MM.1S (cell line): ENCODE results near the gene ZNF277.

Experiments used
- DNase-seq: peaks from one replicate; pipeline ENCODE4 v3.0.0-alpha.2; 2015
- H2AFZ ChIP-seq: fragments of 300-600 bp; sonication (generic); 2 replicates; pipeline ENCODE4 v1.6.0; 2016; ENCODE audit warnings: antibody characterized with exemption, low read length
- H3F3A ChIP-seq: fragments of 300-600 bp; sonication (generic); 2 replicates; pipeline ENCODE4 v1.6.1; 2016; ENCODE audit warnings: mild to moderate bottlenecking, antibody characterized with exemption, low read length, moderate library complexity, mixed read lengths; ENCODE audit not compliant: insufficient read depth
- H3K27ac ChIP-seq: fragments of 300-600 bp; sonication (generic); 2 replicates; pipeline ENCODE4 v1.5.1; 2016; ENCODE audit warnings: mild to moderate bottlenecking, low read length
- H3K27me3 ChIP-seq: fragments of 300-600 bp; sonication (generic); replicated peaks from 2 replicates; pipeline ENCODE4 v1.6.0; 2016; ENCODE audit warnings: low read length; ENCODE audit not compliant: insufficient read depth
- H3K36me3 ChIP-seq: fragments of 300-600 bp; sonication (generic); replicated peaks from 2 replicates; pipeline ENCODE4 v1.6.1; 2016; ENCODE audit warnings: mild to moderate bottlenecking, low read length, mixed read lengths; ENCODE audit not compliant: insufficient read depth
- H3K4me1 ChIP-seq: fragments of 300-600 bp; sonication (generic); 2 replicates; pipeline ENCODE4 v1.6.1; 2016; ENCODE audit warnings: low read length, mixed read lengths
- H3K4me2 ChIP-seq: fragments of 300-600 bp; sonication (generic); 2 replicates; pipeline ENCODE4 v1.6.0; 2016; ENCODE audit warnings: low read depth, low read length
- H3K4me3 ChIP-seq: fragments of 300-600 bp; sonication (generic); 2 replicates; pipeline ENCODE4 v1.5.1; 2016; ENCODE audit warnings: low read length, mixed read lengths
- H3K79me2 ChIP-seq: fragments of 300-600 bp; sonication (generic); 2 replicates; pipeline ENCODE4 v1.6.1; 2016; ENCODE audit warnings: mixed run types, low read length, mixed read lengths
- H3K9ac ChIP-seq: fragments of 300-600 bp; sonication (generic); 2 replicates; pipeline ENCODE4 v1.6.1; 2016; ENCODE audit warnings: low read length, mixed read lengths
- H3K9me2 ChIP-seq: fragments of 300-600 bp; sonication (generic); replicated peaks from 2 replicates; pipeline ENCODE4 v1.6.1; 2016; ENCODE audit warnings: mild to moderate bottlenecking, low read length, mixed read lengths; ENCODE audit not compliant: insufficient read depth
- H3K9me3 ChIP-seq: fragments of 300-600 bp; sonication (generic); replicated peaks from 2 replicates; pipeline ENCODE4 v1.6.1; 2016; ENCODE audit warnings: mild to moderate bottlenecking, low read length, mixed read lengths; ENCODE audit not compliant: insufficient read depth
- H4K20me1 ChIP-seq: fragments of 300-600 bp; sonication (generic); 2 replicates; pipeline ENCODE4 v1.6.1; 2016; ENCODE audit warnings: mild to moderate bottlenecking, low read length, moderate library complexity, mixed read lengths; ENCODE audit not compliant: insufficient read depth
- CTCF ChIP-seq: fragments of 300-600 bp; sonication (generic); IDR thresholded peaks from 2 replicates; pipeline ENCODE4 v1.5.1; 2016; ENCODE audit warnings: antibody characterized with exemption, low read length, mixed read lengths
- EZH2 ChIP-seq: fragments of 300-600 bp; sonication (generic); optimal IDR thresholded peaks from 2 replicates; pipeline ENCODE3; 2017; ENCODE audit warnings: low read depth, mild to moderate bottlenecking, antibody characterized with exemption, low read length, mixed read lengths
- EZH2phosphoT487 ChIP-seq: fragments of 300-600 bp; sonication (generic); IDR thresholded peaks from 2 replicates; pipeline ENCODE4 v1.6.1; 2018; ENCODE audit warnings: antibody characterized with exemption, low read length

The ZNF277 gene

GRCh38 chr7:112365551-112365950, 159.1 kb downstream of the ZNF277 start:
- Histone ChIP-seq H3K4me1 (no peaks in the 10 kb centered on the region), H3K27me3 (no peaks in the 10 kb centered on the region), H4K20me1 (no peaks in the 10 kb centered on the region), H3K4me3 (no peak overlapping the region), H3K9ac (no peak overlapping the region), H3K36me3 (no peaks in the 10 kb centered on the region), H3K4me2 (no peak overlapping the region), H3K9me3 (no peaks in the 10 kb centered on the region), H3F3A (no peaks in the 10 kb centered on the region), H3K79me2 (no peaks in the 10 kb centered on the region), H2AFZ (no peak overlapping the region), H3K9me2 (no peaks in the 10 kb centered on the region), H3K27ac (no peak overlapping the region)
- no peak for TF ChIP-seq EZH2phosphoT487
- TF ChIP-seq EZH2, result no peak
- TF ChIP-seq CTCF, result no peak
- DNase-seq, result no peak

GRCh38 chr7:112366886-112367285, 160.4 kb downstream of the ZNF277 start:
- Histone ChIP-seq H3K27me3 (no peaks in the 10 kb centered on the region), H3K9ac (no peak overlapping the region), H2AFZ (no peak overlapping the region), H3K4me1 (no peaks in the 10 kb centered on the region), H3K36me3 (no peaks in the 10 kb centered on the region), H3K4me2 (no peak overlapping the region), H4K20me1 (no peaks in the 10 kb centered on the region), H3K4me3 (no peak overlapping the region), H3K9me2 (no peaks in the 10 kb centered on the region), H3K9me3 (no peaks in the 10 kb centered on the region), H3K79me2 (no peaks in the 10 kb centered on the region), H3F3A (no peaks in the 10 kb centered on the region), H3K27ac (no peak overlapping the region)
- TF ChIP-seq EZH2phosphoT487, result no peak
- no peak for TF ChIP-seq EZH2
- TF ChIP-seq CTCF, result no peak
- DNase-seq, result no peak

- H3K9me3 ChIP-seq, result no peaks in the 10 kb centered on the region
- H3K4me3 ChIP-seq, result no peak overlapping the region
- no peak overlapping the region for H2AFZ ChIP-seq
- no peak overlapping the region for H3K4me2 ChIP-seq
- H3K36me3 ChIP-seq, result no peaks in the 10 kb centered on the region
- H3K4me1 ChIP-seq, result no peaks in the 10 kb centered on the region
- H3K27ac ChIP-seq, result no peak overlapping the region
- no peak overlapping the region for H3K9ac ChIP-seq
- H3F3A ChIP-seq, result no peaks in the 10 kb centered on the region
- no peaks in the 10 kb centered on the region for H3K27me3 ChIP-seq
- H3K79me2 ChIP-seq, result no peaks in the 10 kb centered on the region
- no peaks in the 10 kb centered on the region for H4K20me1 ChIP-seq
- DNase-seq, result no peak
- TF ChIP-seq CTCF (no peak), EZH2phosphoT487 (no peak), EZH2 (no peak)
- H3K9me2 ChIP-seq, result no peaks in the 10 kb centered on the region
These were observed 163.9 kb downstream of the ZNF277 start for GRCh38 chr7:112370436-112370835.
